Measurements from ENCODE around the gene ZNF502. TPM values are rescaled to one million over a fixed set of nuclear protein-coding genes. Genes with fewer than 3 reads are reported as not detected.
A peak's percentile ranks its signal among the peaks of the same experiment; 100 is the strongest.

ZNF502 gene
- polyA plus RNA-seq, 1 donor (not counting 4 experiments of a cell fraction or from before 2014, with no cell fraction given), result 4.9 TPM

DNA sequence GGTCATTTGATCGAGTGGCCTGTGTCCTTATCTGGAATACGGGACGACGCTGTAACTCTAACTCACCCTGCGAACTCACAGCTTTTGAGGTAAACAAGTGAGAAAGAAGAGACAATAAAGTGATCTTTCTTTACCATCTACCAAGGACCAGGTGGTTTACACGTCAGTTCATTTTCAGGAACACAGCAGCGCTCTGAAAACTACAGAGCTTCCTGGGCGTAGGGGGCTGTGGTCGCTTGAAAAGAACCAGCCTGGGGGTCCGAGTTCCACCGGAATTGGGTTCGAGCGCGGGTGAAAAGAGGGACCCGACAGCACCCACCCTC lies 48.6 kb downstream of the ZNF502 start:
- dilution Hi-C loops (cut with MboI; ENCODE audit: extremely low pct_ligation_motif_present, low sequenced_read_pairs), result no loop called here
- peak overlapping the region; percentile 86 for H2AFZ ChIP-seq (ENCODE audit: control insufficient read depth, low read length)
- FAIRE-seq, result no peak

DNA sequence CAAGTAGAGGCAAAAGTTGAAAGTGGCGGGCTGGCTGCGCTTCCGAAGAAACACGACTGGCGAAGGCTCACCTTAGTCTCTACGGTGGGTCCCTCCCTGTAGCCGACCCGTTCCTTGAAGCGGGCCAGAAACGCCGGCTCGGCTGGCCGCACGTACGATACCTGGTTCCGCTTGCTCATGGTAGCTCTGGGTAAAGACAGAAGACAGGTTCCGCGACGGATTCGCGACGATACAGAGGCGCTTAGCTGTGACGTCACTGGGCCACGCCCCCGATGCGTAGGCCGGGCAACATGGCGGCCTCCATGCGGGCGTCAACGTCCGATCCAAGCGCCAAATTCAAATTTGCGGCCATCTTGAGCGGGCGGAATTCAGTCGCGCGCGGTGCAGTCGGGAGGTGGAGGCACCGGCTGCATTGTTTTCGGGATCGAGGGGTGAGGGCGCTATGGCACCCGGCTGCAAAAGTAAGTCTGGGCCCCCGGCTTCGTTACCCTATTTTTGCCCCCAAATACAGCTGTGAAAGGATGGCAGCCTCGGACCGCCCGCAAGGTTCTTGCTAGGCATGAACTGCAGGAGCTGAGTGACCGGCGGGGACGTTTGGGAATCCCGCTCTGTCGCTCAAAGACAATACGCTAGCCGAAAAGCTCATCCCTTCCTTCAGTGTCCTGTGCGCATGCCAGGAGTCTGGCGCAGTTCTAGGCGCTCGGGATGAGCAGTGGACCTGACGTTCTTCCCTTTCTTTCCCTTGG lies 49.1 kb downstream of the ZNF502 start, which contains the start of the genes KIAA1143 and KIF15:
KIAA1143 (minus strand) TSS at position 196 of the 746 bp plus-strand sequence; CDS start at position 179, 17 bp downstream.
KIF15 (plus strand) TSS at position 371 of the 746 bp plus-strand sequence; CDS start at position 443, 72 bp downstream.
- no peak for TF ChIP-seq EZH2 (IDR thresholded peaks at IDR 0.05; ENCODE audit: low read length)
- TF ChIP-seq, protein P1, sequence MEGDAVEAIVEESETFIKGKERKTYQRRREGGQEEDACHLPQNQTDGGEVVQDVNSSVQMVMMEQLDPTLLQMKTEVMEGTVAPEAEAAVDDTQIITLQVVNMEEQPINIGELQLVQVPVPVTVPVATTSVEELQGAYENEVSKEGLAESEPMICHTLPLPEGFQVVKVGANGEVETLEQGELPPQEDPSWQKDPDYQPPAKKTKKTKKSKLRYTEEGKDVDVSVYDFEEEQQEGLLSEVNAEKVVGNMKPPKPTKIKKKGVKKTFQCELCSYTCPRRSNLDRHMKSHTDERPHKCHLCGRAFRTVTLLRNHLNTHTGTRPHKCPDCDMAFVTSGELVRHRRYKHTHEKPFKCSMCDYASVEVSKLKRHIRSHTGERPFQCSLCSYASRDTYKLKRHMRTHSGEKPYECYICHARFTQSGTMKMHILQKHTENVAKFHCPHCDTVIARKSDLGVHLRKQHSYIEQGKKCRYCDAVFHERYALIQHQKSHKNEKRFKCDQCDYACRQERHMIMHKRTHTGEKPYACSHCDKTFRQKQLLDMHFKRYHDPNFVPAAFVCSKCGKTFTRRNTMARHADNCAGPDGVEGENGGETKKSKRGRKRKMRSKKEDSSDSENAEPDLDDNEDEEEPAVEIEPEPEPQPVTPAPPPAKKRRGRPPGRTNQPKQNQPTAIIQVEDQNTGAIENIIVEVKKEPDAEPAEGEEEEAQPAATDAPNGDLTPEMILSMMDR (optimal IDR thresholded peaks at IDR 0.05 in 1 of 3, IDR thresholded peaks at IDR 0.05 in 1 of 3, conservative IDR thresholded peaks at IDR 0.05 in 1 of 3; ENCODE audit: extremely low read depth in 1 of 3, insufficient read depth in 2 of 3, low read length in 3 of 3), result peak in 2 of 3 experiments; percentile 5 to 47
- peaks cover 9% of the 10 kb centered on the region for H3K4me1 ChIP-seq (ENCODE audit: control insufficient read depth, extremely low read depth, insufficient read depth, low read length)
- peak within 1 kb of the TSS; percentile 100 for H2AFZ ChIP-seq (ENCODE audit: control insufficient read depth, low read length)
- DNase-seq (ENCODE audit: low read depth, low spot score), result peak; percentile 52
- H3K4me3 ChIP-seq (ENCODE audit: control insufficient read depth in 2 of 3, extremely low read depth in 1 of 3, insufficient read depth in 2 of 3, low read depth in 1 of 3, low read length in 3 of 3), result peak within 1 kb of the TSS; percentile 63 to 98 (median 93)
- H3K9ac ChIP-seq (ENCODE audit: control insufficient read depth, extremely low read depth, insufficient read depth, low read length), result peak within 1 kb of the TSS; percentile 85
- dilution Hi-C loops (cut with MboI; ENCODE audit: extremely low pct_ligation_motif_present, low sequenced_read_pairs), result no loop called here
- no peak for FAIRE-seq
- H3K9me1 ChIP-seq (ENCODE audit: control insufficient read depth, extremely low read depth, insufficient read depth, low read length), result no peaks in the 10 kb centered on the region
- H3K9me3 ChIP-seq (ENCODE audit: control insufficient read depth, low read depth, low read length), result no peaks in the 10 kb centered on the region
- H3K27me3 ChIP-seq (ENCODE audit: control insufficient read depth, extremely low read depth, insufficient read depth, low read length), result no peaks in the 10 kb centered on the region
- peak within 1 kb of the TSS; percentile 79 for H3K27ac ChIP-seq (ENCODE audit: control insufficient read depth, insufficient read depth, low read length)
- H3K36me3 ChIP-seq (ENCODE audit: control insufficient read depth in 2 of 2, extremely low read depth in 1 of 2, insufficient read depth in 2 of 2, low read length in 2 of 2), result peaks cover 0 to 7% of the 10 kb centered on the region in 2 experiments
- no peaks in the 10 kb centered on the region for H4K20me1 ChIP-seq (ENCODE audit: control insufficient read depth, extremely low read depth, insufficient read depth, low read length)
- peaks cover 53% of the 10 kb centered on the region for H3K79me2 ChIP-seq (ENCODE audit: control insufficient read depth, insufficient read depth, low read length)
- H3K4me2 ChIP-seq (ENCODE audit: control insufficient read depth, extremely low read depth, insufficient read depth, low read depth, low read length), result peak within 1 kb of the TSS; percentile 99

More for the DNA sequence above, 48.6 kb downstream of the ZNF502 start:
- no peaks in the 10 kb centered on the region for H3K9me1 ChIP-seq (ENCODE audit: control insufficient read depth, extremely low read depth, insufficient read depth, low read length)
- peak overlapping the region; percentile 63 to 98 (median 93) for H3K4me3 ChIP-seq (ENCODE audit: control insufficient read depth in 2 of 3, extremely low read depth in 1 of 3, insufficient read depth in 2 of 3, low read depth in 1 of 3, low read length in 3 of 3)
- peak overlapping the region; percentile 89 for H3K4me2 ChIP-seq (ENCODE audit: control insufficient read depth, extremely low read depth, insufficient read depth, low read depth, low read length)
- H3K27ac ChIP-seq (ENCODE audit: control insufficient read depth, insufficient read depth, low read length), result peak overlapping the region; percentile 79
- H3K4me1 ChIP-seq (ENCODE audit: control insufficient read depth, extremely low read depth, insufficient read depth, low read length), result peaks cover 9% of the 10 kb centered on the region
- peaks cover 50% of the 10 kb centered on the region for H3K79me2 ChIP-seq (ENCODE audit: control insufficient read depth, insufficient read depth, low read length)
- H3K36me3 ChIP-seq (ENCODE audit: control insufficient read depth in 2 of 2, extremely low read depth in 1 of 2, insufficient read depth in 2 of 2, low read length in 2 of 2), result peaks cover 0 to 7% of the 10 kb centered on the region in 2 experiments
- H4K20me1 ChIP-seq (ENCODE audit: control insufficient read depth, extremely low read depth, insufficient read depth, low read length), result no peaks in the 10 kb centered on the region
- H3K9me3 ChIP-seq (ENCODE audit: control insufficient read depth, low read depth, low read length), result no peaks in the 10 kb centered on the region
- H3K27me3 ChIP-seq (ENCODE audit: control insufficient read depth, extremely low read depth, insufficient read depth, low read length), result no peaks in the 10 kb centered on the region
- TF ChIP-seq, protein P1 (optimal IDR thresholded peaks at IDR 0.05 in 1 of 3, IDR thresholded peaks at IDR 0.05 in 1 of 3, conservative IDR thresholded peaks at IDR 0.05 in 1 of 3; ENCODE audit: extremely low read depth in 1 of 3, insufficient read depth in 2 of 3, low read length in 3 of 3), result no peak
- TF ChIP-seq EZH2 (IDR thresholded peaks at IDR 0.05; ENCODE audit: low read length), result no peak
- DNase-seq (ENCODE audit: low read depth, low spot score), result no peak
- peak overlapping the region; percentile 85 for H3K9ac ChIP-seq (ENCODE audit: control insufficient read depth, extremely low read depth, insufficient read depth, low read length)

All from keratinocyte (primary cell).